Keratinocyte (primary cell): Measurements from ENCODE around the gene BGN.

Experiments used
- CTCF ChIP-seq, 3 experiments: IDR thresholded peaks in 1 of 3; conservative IDR thresholded peaks in 1 of 3; optimal IDR thresholded peaks in 1 of 3; 2 replicates in 2 of 3; 3 replicates in 1 of 3; pipeline versions ENCODE3 to v1.5.1; 2011; ENCODE audit warnings: low read length in 3 of 3, mild to moderate bottlenecking in 3 of 3, moderate library complexity in 2 of 3, control low read depth in 1 of 3, inconsistent platforms in 1 of 3; ENCODE audit not compliant: insufficient read depth in 2 of 3; ENCODE audit errors: extremely low read depth in 1 of 3
- EZH2 ChIP-seq: IDR thresholded peaks from one replicate; pipeline ENCODE4 v1.6.1; 2012; ENCODE audit warnings: inconsistent platforms, mild to moderate bottlenecking, low read length, moderate library complexity

- TF ChIP-seq CTCF (optimal IDR thresholded peaks at IDR 0.05 in 1 of 3, IDR thresholded peaks at IDR 0.05 in 1 of 3, conservative IDR thresholded peaks at IDR 0.05 in 1 of 3; ENCODE audit: extremely low read depth in 1 of 3, insufficient read depth in 2 of 3, low read length in 3 of 3) (no peak), EZH2 (no peak)
These were observed 27.5 kb downstream of the BGN start for GRCh38 chrX:153522259-153522658.
